Measurements from ENCODE around the gene DHX34. TPM values are rescaled to one million over a fixed set of nuclear protein-coding genes. Genes with fewer than 3 reads are reported as not detected.

Gene DHX34
- polyA plus RNA-seq, 3 donors = 3.4 to 34.4 (median 3.8) TPM

GRCh38 chr19:47377801-47378200 is 28.7 kb downstream of the DHX34 start:
- H3K27ac Mint-ChIP-seq = peak overlapping the region in 3 of 7 donors; percentile 19 to 60 (median 38)

GRCh38 chr19:47378246-47378645 is 29.1 kb downstream of the DHX34 start:
- Histone ChIP-seq H3K79me2 (ENCODE audit: insufficient read depth, low read length) (no peaks in the 10 kb centered on the region), H3K27ac (ENCODE audit: low read depth in 1 of 2, low read length in 2 of 2) (no peak overlapping the region), H3K4me2 (replicated peaks; ENCODE audit: extremely low read depth, low read length, poor library complexity, severe bottlenecking) (no peak overlapping the region), H3K27me3 (ENCODE audit: control insufficient read depth in 2 of 2, insufficient read depth in 2 of 2, low read length in 2 of 2) (no peaks in the 10 kb centered on the region), H2AFZ (ENCODE audit: insufficient read depth, low read depth, low read length, poor library complexity, severe bottlenecking) (no peak overlapping the region), H3K4me1 (ENCODE audit: control insufficient read depth in 1 of 2, insufficient read depth in 2 of 2, low read length in 2 of 2) (peaks cover 31 to 41% of the 10 kb centered on the region in 2 donors), H3K36me3 (replicated peaks in 1 of 2; ENCODE audit: control insufficient read depth in 1 of 2, insufficient read depth in 2 of 2, low read length in 2 of 2) (peaks cover 80 to 88% of the 10 kb centered on the region in 2 donors), H3K4me3 (replicated peaks in 1 of 3; ENCODE audit: low read depth in 2 of 3, low read length in 3 of 3) (no peak overlapping the region), H4K20me1 (ENCODE audit: insufficient read depth, low read length) (no peaks in the 10 kb centered on the region), H3K9me3 (replicated peaks in 1 of 2; ENCODE audit: control insufficient read depth in 1 of 2, insufficient read depth in 1 of 2, low read length in 2 of 2) (no peaks in the 10 kb centered on the region), H3K9ac (ENCODE audit: insufficient read depth, low read length, poor library complexity, severe bottlenecking) (no peak overlapping the region)
- H3K27me3 Mint-ChIP-seq (ENCODE audit: low read depth in 3 of 3) = peaks cover 1 to 4% (median 2%) of the 10 kb centered on the region in 3 donors
- no peak for DNase-seq
- WGBS (ENCODE audit: insufficient coverage) = 96% methylated on average over 7 of the region's 11 CpGs
- peaks cover 0 to 2% (median 0%) of the 10 kb centered on the region in 7 donors for H3K9me3 Mint-ChIP-seq
- peaks cover 32% of the 10 kb centered on the region for H3K4me1 Mint-ChIP-seq
- H3K4me3 Mint-ChIP-seq = no peak overlapping the region
- no peak for TF ChIP-seq CTCF (IDR thresholded peaks at IDR 0.05)
- peak overlapping the region in 2 of 7 donors; percentile 38 to 83 for H3K27ac Mint-ChIP-seq
- peaks cover 75 to 94% of the 10 kb centered on the region in 2 donors for H3K36me3 Mint-ChIP-seq
- intact Hi-C loops (cut with micrococcal nuclease) = no loop called here

More at GRCh38 chr19:47377801-47378200, 28.7 kb downstream of the DHX34 start:
- Histone ChIP-seq H2AFZ (ENCODE audit: insufficient read depth, low read depth, low read length, poor library complexity, severe bottlenecking) (no peak overlapping the region), H3K4me3 (replicated peaks in 1 of 3; ENCODE audit: low read depth in 2 of 3, low read length in 3 of 3) (no peak overlapping the region), H3K4me2 (replicated peaks; ENCODE audit: extremely low read depth, low read length, poor library complexity, severe bottlenecking) (no peak overlapping the region), H3K36me3 (replicated peaks in 1 of 2; ENCODE audit: control insufficient read depth in 1 of 2, insufficient read depth in 2 of 2, low read length in 2 of 2) (peaks cover 84 to 92% of the 10 kb centered on the region in 2 donors), H3K4me1 (ENCODE audit: control insufficient read depth in 1 of 2, insufficient read depth in 2 of 2, low read length in 2 of 2) (peaks cover 26 to 37% of the 10 kb centered on the region in 2 donors), H3K27ac (ENCODE audit: low read depth in 1 of 2, low read length in 2 of 2) (no peak overlapping the region), H3K79me2 (ENCODE audit: insufficient read depth, low read length) (no peaks in the 10 kb centered on the region), H3K9ac (ENCODE audit: insufficient read depth, low read length, poor library complexity, severe bottlenecking) (no peak overlapping the region), H3K27me3 (ENCODE audit: control insufficient read depth in 2 of 2, insufficient read depth in 2 of 2, low read length in 2 of 2) (no peaks in the 10 kb centered on the region), H4K20me1 (ENCODE audit: insufficient read depth, low read length) (no peaks in the 10 kb centered on the region), H3K9me3 (replicated peaks in 1 of 2; ENCODE audit: control insufficient read depth in 1 of 2, insufficient read depth in 1 of 2, low read length in 2 of 2) (no peaks in the 10 kb centered on the region)
- TF ChIP-seq CTCF (IDR thresholded peaks at IDR 0.05) = no peak
- Mint-ChIP-seq H3K36me3 (peaks cover 76 to 94% of the 10 kb centered on the region in 2 donors), H3K4me1 (peaks cover 28% of the 10 kb centered on the region), H3K9me3 (peaks cover 0 to 2% (median 0%) of the 10 kb centered on the region in 7 donors), H3K27me3 (ENCODE audit: low read depth in 3 of 3) (peaks cover 1 to 4% (median 2%) of the 10 kb centered on the region in 3 donors), H3K4me3 (no peak overlapping the region)
- WGBS (ENCODE audit: insufficient coverage) = 92% methylated on average over 6 of the region's 12 CpGs
- intact Hi-C loops (cut with micrococcal nuclease) = no loop called here
- DNase-seq = no peak
